ENCODE measurements around the gene ANKRD60.

- TF ChIP-seq EZH2 (IDR thresholded peaks at IDR 0.05; ENCODE audit: insufficient read depth, poor library complexity, severe bottlenecking) (no peak), EZH2phosphoT487 (IDR thresholded peaks at IDR 0.05; ENCODE audit: insufficient read depth, low read depth) (no peak)
Observed at GRCh38 chr20:58233881-58234528, 5.6 kb upstream of the ANKRD60 start.
